Adrenal gland (tissue), 5 donors: ENCODE data around the gene RAD51B.

Source experiments
- CTCF ChIP-seq, 6 experiments: fragments of 450-650 bp in 4 of 6; fragments of 200-600 bp in 2 of 6; sonication (generic) in 1 of 6; IDR thresholded peaks; 1 replicate in 5 of 6; 2 replicates in 1 of 6; pipeline versions ENCODE4 v1.5.1 to v1.8.0; 2016 to 2021; ENCODE audit warnings: antibody characterized with exemption in 6 of 6, mild to moderate bottlenecking in 2 of 6, moderate library complexity in 1 of 6
- POLR2A ChIP-seq, 2 donors: fragments of 450-650 bp; IDR thresholded peaks; one replicate each; pipeline ENCODE4 v1.6.1; 2017; ENCODE audit warnings: antibody characterized with exemption in 2 of 2, mild to moderate bottlenecking in 2 of 2, moderate library complexity in 1 of 2
- donor health status: DM: no; HTN: no; CAD: no.

- TF ChIP-seq CTCF (IDR thresholded peaks at IDR 0.05) (no peak), POLR2A (IDR thresholded peaks at IDR 0.05) (no peak)
These were observed 881.6 kb downstream of the RAD51B start for GRCh38 chr14:68701001-68701741.
